LNCAP (cell line): ENCODE data around the gene HAPSTR1.

ENCODE experiments used
- TF ChIP-seq, protein P1 (sequence below): fragments of 450-650 bp; IDR thresholded peaks from 2 replicates; pipeline ENCODE4 v1.5.1; 2017; ENCODE audit warnings: mild to moderate bottlenecking

Gene HAPSTR1

GRCh38 chr16:9123401-9123800 is 32.0 kb downstream of the HAPSTR1 start:
- TF ChIP-seq, protein P1, sequence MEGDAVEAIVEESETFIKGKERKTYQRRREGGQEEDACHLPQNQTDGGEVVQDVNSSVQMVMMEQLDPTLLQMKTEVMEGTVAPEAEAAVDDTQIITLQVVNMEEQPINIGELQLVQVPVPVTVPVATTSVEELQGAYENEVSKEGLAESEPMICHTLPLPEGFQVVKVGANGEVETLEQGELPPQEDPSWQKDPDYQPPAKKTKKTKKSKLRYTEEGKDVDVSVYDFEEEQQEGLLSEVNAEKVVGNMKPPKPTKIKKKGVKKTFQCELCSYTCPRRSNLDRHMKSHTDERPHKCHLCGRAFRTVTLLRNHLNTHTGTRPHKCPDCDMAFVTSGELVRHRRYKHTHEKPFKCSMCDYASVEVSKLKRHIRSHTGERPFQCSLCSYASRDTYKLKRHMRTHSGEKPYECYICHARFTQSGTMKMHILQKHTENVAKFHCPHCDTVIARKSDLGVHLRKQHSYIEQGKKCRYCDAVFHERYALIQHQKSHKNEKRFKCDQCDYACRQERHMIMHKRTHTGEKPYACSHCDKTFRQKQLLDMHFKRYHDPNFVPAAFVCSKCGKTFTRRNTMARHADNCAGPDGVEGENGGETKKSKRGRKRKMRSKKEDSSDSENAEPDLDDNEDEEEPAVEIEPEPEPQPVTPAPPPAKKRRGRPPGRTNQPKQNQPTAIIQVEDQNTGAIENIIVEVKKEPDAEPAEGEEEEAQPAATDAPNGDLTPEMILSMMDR: no peak

- TF ChIP-seq, protein P1: no peak
Measured at GRCh38 chr16:9123871-9124270, 32.4 kb downstream of the HAPSTR1 start.

GRCh38 chr16:9124444-9124843 is 33.0 kb downstream of the HAPSTR1 start:
- TF ChIP-seq, protein P1: no peak

- TF ChIP-seq, protein P1: no peak
Measured at GRCh38 chr16:9124908-9125584, 33.6 kb downstream of the HAPSTR1 start.

DNA sequence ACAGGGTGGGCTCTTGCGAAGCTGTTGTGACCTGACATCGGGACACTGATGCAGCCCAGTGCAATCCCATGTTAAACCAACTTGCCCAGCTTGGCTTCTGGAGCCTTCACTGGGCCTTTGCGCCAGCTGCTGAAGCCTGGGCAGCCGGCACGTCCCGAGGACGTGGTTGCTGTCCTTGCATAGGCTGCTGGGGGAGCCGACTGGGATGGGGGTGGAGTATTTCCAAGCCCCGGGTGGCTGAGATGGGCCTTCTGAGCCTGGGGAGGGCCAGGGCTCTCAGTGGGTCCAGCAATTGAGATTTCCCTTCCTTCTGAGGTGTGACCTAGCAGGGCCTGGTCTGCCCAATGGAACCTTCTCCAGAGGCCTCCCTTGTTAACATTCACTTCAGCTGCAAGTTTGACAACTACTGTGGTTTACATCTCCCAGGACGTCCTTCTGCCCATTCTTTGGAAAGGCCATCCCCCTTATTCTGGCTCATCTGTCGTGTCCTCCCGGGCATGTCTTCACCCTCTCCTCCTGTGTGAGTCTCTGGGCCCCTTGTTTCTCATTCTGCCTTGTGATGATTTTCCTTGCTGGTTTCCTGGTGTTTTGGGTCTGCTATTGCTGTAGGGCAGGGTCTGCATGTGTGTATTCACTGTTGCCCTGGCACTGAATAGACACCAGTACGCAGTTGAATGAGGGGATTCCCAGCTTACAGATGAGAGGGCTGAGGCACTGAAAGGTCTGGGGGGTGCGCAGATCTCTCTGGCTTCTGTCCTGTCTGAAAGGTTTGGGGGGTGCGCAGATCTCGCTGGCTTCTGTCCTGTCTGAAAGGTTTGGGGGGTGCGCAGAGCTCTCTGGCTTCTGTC is 34.4 kb downstream of the HAPSTR1 start:
- TF ChIP-seq, protein P1: no peak

GRCh38 chr16:9126609-9127008 is 35.2 kb downstream of the HAPSTR1 start:
- TF ChIP-seq, protein P1: no peak

DNA sequence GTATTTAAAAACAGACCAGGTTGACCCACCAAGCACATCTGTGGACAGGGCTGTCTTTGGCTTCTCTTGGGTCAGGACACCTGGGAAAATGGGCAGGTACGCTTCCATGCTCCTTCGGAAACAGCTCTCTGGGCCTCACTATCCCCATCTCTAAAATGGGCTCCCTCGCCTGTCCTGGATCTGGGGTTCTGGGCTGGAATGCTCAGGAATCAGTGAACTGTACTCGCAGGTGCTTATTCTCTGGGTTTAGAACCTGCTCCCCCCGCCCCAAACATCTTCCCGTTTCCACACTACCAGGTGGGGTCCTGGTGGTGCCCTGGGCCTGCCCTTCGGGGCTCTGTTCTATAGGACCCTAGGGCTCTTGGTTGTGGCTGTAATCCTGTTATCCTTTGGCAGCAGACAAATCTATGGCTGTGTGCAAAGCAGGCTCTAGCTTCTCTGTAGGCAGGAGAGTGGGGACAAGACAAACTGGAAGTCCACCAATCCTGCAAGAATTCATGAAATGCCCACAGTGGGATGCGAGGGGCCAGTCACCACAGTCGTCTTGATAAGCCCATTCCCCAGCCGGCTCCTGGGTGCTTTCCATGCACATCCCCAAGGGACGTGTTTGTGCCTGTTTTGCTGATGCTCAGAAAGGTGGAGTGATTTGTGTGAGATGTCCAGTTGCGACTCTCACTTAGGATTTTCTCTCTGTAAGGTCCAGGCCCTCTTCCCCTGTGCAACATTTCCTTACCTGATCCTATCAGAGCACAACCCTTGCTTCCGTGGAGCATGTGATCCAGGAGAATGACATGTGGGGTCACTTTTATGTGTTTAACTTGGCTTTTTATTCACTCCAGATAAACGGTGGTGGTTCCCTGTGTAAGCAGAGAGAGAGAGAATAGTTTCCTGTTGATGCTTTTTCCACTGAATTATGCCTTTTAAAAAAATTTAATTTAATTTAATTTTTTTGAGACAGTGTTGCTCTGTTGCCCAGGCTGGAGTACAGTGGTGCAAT is 37.2 kb downstream of the HAPSTR1 start:
- TF ChIP-seq, protein P1: no peak
